Smooth muscle cell (in vitro differentiated cells): ENCODE measurements around the gene KRT32. TPM values are rescaled to one million over a fixed set of nuclear protein-coding genes. Genes with fewer than 3 reads are reported as not detected.

Source experiments
- DNase-seq: peaks from one replicate; lab custom pipeline; 2025; ENCODE audit not compliant: unreplicated experiment; lab: John Stamatoyannopoulos, UW
- H2AFZ ChIP-seq: fragments of 200-600 bp; sonication (generic); 2 replicates; pipeline ENCODE4 v1.6.0; 2016; ENCODE audit warnings: antibody characterized with exemption, low read depth, mild to moderate bottlenecking
- H3F3A ChIP-seq: fragments of 200-600 bp; sonication (generic); 2 replicates; pipeline ENCODE4 v1.6.0; 2017; ENCODE audit warnings: antibody characterized with exemption, low read depth
- H3K27ac ChIP-seq: fragments of 200-600 bp; sonication (generic); 2 replicates; pipeline ENCODE4 v1.5.1; 2016; ENCODE audit warnings: low read depth, mild to moderate bottlenecking
- H3K27me3 ChIP-seq: fragments of 200-600 bp; sonication (generic); 2 replicates; pipeline ENCODE4 v1.6.1; 2016; ENCODE audit warnings: low read depth, mild to moderate bottlenecking
- H3K36me3 ChIP-seq: fragments of 200-600 bp; sonication (generic); 2 replicates; pipeline ENCODE4 v1.5.1; 2016; ENCODE audit warnings: low read depth
- H3K4me1 ChIP-seq: fragments of 200-600 bp; sonication (generic); 2 replicates; pipeline ENCODE4 v1.5.1; 2016; ENCODE audit warnings: low read depth
- H3K4me2 ChIP-seq: fragments of 200-600 bp; sonication (generic); 2 replicates; pipeline ENCODE4 v1.6.0; 2016; ENCODE audit warnings: mild to moderate bottlenecking
- H3K4me3 ChIP-seq: fragments of 200-600 bp; sonication (generic); 2 replicates; pipeline ENCODE4 v1.5.1; 2016; ENCODE audit warnings: mild to moderate bottlenecking
- H3K79me2 ChIP-seq: fragments of 200-600 bp; sonication (generic); 2 replicates; pipeline ENCODE4 v1.6.0; 2016; ENCODE audit warnings: low read depth, mild to moderate bottlenecking
- H3K9ac ChIP-seq: fragments of 200-600 bp; sonication (generic); 2 replicates; pipeline ENCODE4 v1.6.0; 2016; ENCODE audit warnings: low read depth
- H3K9me3 ChIP-seq: fragments of 200-600 bp; sonication (generic); replicated peaks from 2 replicates; pipeline ENCODE4 v1.5.1; 2016; ENCODE audit warnings: low read depth
- H4K20me1 ChIP-seq: fragments of 200-600 bp; sonication (generic); 2 replicates; pipeline ENCODE4 v1.6.0; 2016; ENCODE audit warnings: low read depth
- WGBS: methylation state at CpG from one replicate; pipeline ENCODE4 v1.1.7; 2016; ENCODE audit warnings: low lambda C conversion rate; 5-methylcytosine and 5-hydroxymethylcytosine counted together
- polyA plus RNA-seq: library from polyadenylated mRNA; unstranded; fragments of >200 nt; fragmentation: Nextera tagmentation; extraction: Ambion mirVana; gene quantifications from 2 replicates; pipeline ENCODE4 v1.2.1, GENCODE V29; 2016
- total RNA-seq: library from RNA; depleted of rRNA; stranded (reverse); fragments of >200 nt; gene quantifications from 2 replicates; pipeline ENCODE4 v1.2.3, GENCODE V29; 2014
- TF ChIP-seq, protein P1 (sequence below): fragments of 200-600 bp; sonication (generic); IDR thresholded peaks from 2 replicates; pipeline ENCODE4 v1.5.1; 2017; ENCODE audit warnings: borderline replicate concordance, mild to moderate bottlenecking, antibody characterized with exemption; ENCODE audit not compliant: insufficient read depth, poor library complexity, severe bottlenecking

KRT32 gene
- total and polyA plus RNA-seq, 2 experiments from 2014 or later = not detected

DNA sequence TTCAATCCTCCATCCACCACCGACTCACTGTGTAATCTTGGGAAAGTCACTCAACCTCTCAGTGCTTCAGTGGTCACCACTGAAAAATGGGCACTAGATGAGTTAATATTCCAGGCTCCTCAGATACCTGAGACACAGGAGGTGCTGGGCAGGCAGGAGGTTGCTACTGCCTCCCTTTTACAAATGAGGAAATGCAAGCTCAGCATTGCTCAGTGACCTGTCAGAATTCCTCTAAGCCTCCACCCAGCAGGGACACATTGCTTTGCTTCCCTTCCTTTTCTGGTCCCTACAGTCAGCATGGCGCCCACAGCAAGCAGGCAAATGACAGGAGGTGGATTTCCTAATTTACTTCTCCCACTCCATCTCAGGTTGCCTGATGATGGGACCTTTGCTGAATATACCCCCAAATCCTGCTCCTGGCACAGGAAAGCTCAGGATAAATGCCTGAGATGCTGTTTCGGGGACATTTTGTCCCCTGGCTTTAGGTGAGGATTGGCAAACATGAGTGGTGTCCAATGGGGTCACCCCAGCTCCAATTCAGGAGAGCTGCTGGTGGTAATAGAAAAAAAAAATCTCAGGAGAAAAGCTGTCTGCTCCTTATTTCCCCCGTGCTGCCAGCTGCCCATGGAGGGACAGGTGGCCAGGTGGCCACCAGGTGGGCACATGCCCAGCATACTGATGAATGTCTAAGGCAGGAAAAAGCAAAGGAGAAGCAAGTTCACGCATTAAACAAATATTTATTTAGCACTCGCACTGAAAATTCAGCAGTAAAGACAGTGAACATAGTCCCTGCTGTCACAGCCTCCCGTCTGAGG lies 43.3 kb upstream of the KRT32 start:
- Histone ChIP-seq H3K9me3 (no peaks in the 10 kb centered on the region), H3K79me2 (no peaks in the 10 kb centered on the region), H3K4me3 (no peak overlapping the region), H3K9ac (no peak overlapping the region), H3K27me3 (no peaks in the 10 kb centered on the region), H3F3A (no peaks in the 10 kb centered on the region), H2AFZ (no peak overlapping the region), H3K27ac (no peak overlapping the region), H3K4me2 (no peak overlapping the region), H3K4me1 (no peaks in the 10 kb centered on the region), H3K36me3 (no peaks in the 10 kb centered on the region), H4K20me1 (no peaks in the 10 kb centered on the region)
- WGBS = 91% methylated on average over 7 of the region's 7 CpGs
- DNase-seq = no peak
- TF ChIP-seq, protein P1, sequence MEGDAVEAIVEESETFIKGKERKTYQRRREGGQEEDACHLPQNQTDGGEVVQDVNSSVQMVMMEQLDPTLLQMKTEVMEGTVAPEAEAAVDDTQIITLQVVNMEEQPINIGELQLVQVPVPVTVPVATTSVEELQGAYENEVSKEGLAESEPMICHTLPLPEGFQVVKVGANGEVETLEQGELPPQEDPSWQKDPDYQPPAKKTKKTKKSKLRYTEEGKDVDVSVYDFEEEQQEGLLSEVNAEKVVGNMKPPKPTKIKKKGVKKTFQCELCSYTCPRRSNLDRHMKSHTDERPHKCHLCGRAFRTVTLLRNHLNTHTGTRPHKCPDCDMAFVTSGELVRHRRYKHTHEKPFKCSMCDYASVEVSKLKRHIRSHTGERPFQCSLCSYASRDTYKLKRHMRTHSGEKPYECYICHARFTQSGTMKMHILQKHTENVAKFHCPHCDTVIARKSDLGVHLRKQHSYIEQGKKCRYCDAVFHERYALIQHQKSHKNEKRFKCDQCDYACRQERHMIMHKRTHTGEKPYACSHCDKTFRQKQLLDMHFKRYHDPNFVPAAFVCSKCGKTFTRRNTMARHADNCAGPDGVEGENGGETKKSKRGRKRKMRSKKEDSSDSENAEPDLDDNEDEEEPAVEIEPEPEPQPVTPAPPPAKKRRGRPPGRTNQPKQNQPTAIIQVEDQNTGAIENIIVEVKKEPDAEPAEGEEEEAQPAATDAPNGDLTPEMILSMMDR = no peak

DNA sequence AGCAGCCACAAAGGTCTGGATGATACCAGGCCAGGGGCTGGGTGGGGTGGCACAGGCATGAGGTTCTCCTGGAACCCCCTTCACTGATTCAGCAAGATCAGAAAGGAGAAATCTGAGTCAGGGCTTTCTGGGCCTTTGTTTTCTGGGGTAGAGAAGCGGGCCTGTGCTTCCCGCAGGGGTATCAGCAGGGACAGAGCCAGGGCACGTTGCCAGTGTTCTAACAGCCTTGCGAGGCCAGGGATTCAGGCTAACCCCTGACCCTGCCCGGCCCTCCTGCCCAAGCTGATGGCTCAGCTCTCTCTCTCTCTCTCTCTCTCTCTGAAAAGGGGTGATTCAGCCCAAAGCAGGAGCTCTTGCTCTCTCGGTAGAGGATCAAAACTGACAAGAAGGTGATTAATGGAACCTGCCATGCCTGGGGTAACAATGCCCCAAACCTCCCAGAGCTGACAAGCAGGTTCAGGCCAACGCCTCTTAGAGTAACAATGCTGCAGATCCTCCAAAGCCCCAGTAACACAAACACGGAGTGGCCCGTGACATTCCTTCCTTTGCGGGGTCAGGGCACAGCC lies 40.2 kb upstream of the KRT32 start:
- no peak for DNase-seq
- Histone ChIP-seq H3K4me2 (no peak overlapping the region), H3K27ac (peak overlapping the region; percentile 31), H3K27me3 (no peaks in the 10 kb centered on the region), H2AFZ (no peak overlapping the region), H3K4me3 (no peak overlapping the region), H3K4me1 (no peaks in the 10 kb centered on the region), H3K9ac (no peak overlapping the region), H3K79me2 (no peaks in the 10 kb centered on the region), H3K36me3 (no peaks in the 10 kb centered on the region), H4K20me1 (no peaks in the 10 kb centered on the region), H3K9me3 (no peaks in the 10 kb centered on the region), H3F3A (no peaks in the 10 kb centered on the region)
- TF ChIP-seq, protein P1 = no peak
- 62% methylated on average over 10 of the region's 10 CpGs for WGBS

DNA sequence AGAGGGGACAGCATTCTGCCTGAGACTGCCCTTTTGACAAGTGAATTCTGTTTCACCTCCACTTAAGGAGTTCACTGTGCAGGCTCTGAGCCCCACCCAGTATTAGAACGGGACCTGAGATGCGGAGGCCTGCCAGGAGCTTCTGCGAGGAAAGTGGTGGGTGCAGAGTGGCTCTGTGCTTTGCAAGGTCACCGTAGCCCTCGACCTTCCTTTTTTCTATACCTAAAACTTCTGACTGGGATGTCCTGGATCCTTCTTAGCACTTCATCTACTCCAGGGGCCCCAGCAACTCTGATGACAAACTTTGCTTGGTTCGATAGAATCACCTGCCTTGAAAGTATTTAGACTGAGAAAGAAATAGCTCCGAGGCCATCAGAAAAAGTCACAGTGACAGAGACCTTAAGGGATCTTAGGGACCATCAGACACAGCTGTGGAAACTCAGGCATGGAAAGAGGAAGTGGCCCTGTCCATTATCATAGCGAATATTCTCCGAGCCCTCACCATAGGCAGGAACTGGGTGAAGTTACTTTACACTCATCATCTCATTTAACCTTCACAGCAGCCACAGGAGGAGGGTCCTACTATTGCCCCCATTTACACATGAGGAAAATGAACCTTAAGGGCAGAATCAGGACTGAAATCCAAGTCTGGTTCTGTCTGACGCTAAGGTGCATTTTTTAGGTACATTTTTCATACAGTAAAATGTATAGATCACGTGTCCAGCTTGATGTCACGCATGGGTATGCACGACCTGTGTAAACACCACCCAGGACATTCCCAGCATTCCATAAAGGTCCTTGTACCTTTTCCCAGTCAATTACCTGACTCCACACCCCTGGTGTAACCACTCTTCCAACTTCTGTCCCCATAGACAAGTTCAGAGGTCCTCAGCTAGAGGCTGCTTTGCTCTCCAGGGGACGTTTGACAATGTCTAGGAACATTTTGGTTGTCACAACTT lies 38.9 kb upstream of the KRT32 start:
- H3K79me2 ChIP-seq = no peaks in the 10 kb centered on the region
- H3K27me3 ChIP-seq = no peaks in the 10 kb centered on the region
- H4K20me1 ChIP-seq = no peaks in the 10 kb centered on the region
- H3K9me3 ChIP-seq = no peaks in the 10 kb centered on the region
- H2AFZ ChIP-seq = no peak overlapping the region
- WGBS = 83% methylated on average over 14 of the region's 14 CpGs
- no peak for DNase-seq
- no peaks in the 10 kb centered on the region for H3K4me1 ChIP-seq
- TF ChIP-seq, protein P1 = no peak
- H3K4me3 ChIP-seq = no peak overlapping the region
- no peaks in the 10 kb centered on the region for H3F3A ChIP-seq
- H3K36me3 ChIP-seq = no peaks in the 10 kb centered on the region
- no peak overlapping the region for H3K9ac ChIP-seq
- H3K4me2 ChIP-seq = no peak overlapping the region
- H3K27ac ChIP-seq = no peak overlapping the region
